GM23248 (cell line): ENCODE results near the gene YWHAQ. TPM values are rescaled to one million over a fixed set of nuclear protein-coding genes. Genes with fewer than 3 reads are reported as not detected.

ENCODE experiments used
- DNase-seq: peaks from one replicate; pipeline ENCODE4 v3.0.0-alpha.2; 2015
- H2AFZ ChIP-seq: fragments of 200-600 bp; sonication (generic); 2 replicates; pipeline ENCODE4 v1.6.1; 2016; ENCODE audit warnings: antibody characterized with exemption
- H3F3A ChIP-seq: fragments of 200-600 bp; sonication (generic); 2 replicates; pipeline ENCODE4 v1.6.1; 2016; ENCODE audit warnings: mild to moderate bottlenecking, antibody characterized with exemption, mixed run types; ENCODE audit not compliant: insufficient read depth
- H3K27ac ChIP-seq: fragments of 200-600 bp; sonication (generic); 2 replicates; pipeline ENCODE4 v1.5.1; 2016; ENCODE audit warnings: mild to moderate bottlenecking
- H3K27me3 ChIP-seq: fragments of 200-600 bp; sonication (generic); replicated peaks from 2 replicates; pipeline ENCODE4 v1.6.1; 2016; ENCODE audit warnings: mild to moderate bottlenecking; ENCODE audit not compliant: insufficient read depth
- H3K36me3 ChIP-seq: fragments of 200-600 bp; sonication (generic); 2 replicates; pipeline ENCODE4 v1.6.1; 2016; ENCODE audit warnings: low read depth, mild to moderate bottlenecking
- H3K4me1 ChIP-seq: fragments of 200-600 bp; sonication (generic); 2 replicates; pipeline ENCODE4 v1.6.1; 2016; ENCODE audit warnings: mild to moderate bottlenecking; ENCODE audit not compliant: insufficient read depth
- H3K4me2 ChIP-seq: fragments of 200-600 bp; sonication (generic); one replicate; pipeline ENCODE4 v1.6.1; 2016; ENCODE audit warnings: mild to moderate bottlenecking; ENCODE audit not compliant: unreplicated experiment
- H3K4me3 ChIP-seq: fragments of 200-600 bp; sonication (generic); 2 replicates; pipeline ENCODE4 v1.5.1; 2016; ENCODE audit warnings: mild to moderate bottlenecking
- H3K79me2 ChIP-seq: fragments of 200-600 bp; sonication (generic); 2 replicates; pipeline ENCODE4 v1.6.1; 2016; ENCODE audit warnings: mild to moderate bottlenecking; ENCODE audit not compliant: insufficient read depth
- H3K9ac ChIP-seq: fragments of 200-600 bp; sonication (generic); 2 replicates; pipeline ENCODE4 v1.6.1; 2016; ENCODE audit warnings: mild to moderate bottlenecking
- H3K9me2 ChIP-seq: fragments of 200-600 bp; sonication (generic); 2 replicates; pipeline ENCODE4 v1.6.1; 2016; ENCODE audit warnings: mixed run types, mild to moderate bottlenecking, moderate library complexity; ENCODE audit not compliant: insufficient read depth
- H3K9me3 ChIP-seq: fragments of 200-600 bp; sonication (generic); one replicate; pipeline ENCODE4 v1.6.1; 2017; ENCODE audit warnings: low read depth
- H4K20me1 ChIP-seq: fragments of 200-600 bp; sonication (generic); 2 replicates; pipeline ENCODE4 v1.6.0; 2016; ENCODE audit not compliant: insufficient read depth
- EZH2 ChIP-seq: fragments of 200-600 bp; sonication (generic); IDR thresholded peaks from 2 replicates; pipeline ENCODE4 v1.6.1; 2018; ENCODE audit warnings: antibody characterized with exemption, mild to moderate bottlenecking; ENCODE audit not compliant: insufficient read depth, poor library complexity, severe bottlenecking
- EZH2phosphoT487 ChIP-seq: fragments of 200-600 bp; sonication (generic); IDR thresholded peaks from 2 replicates; pipeline ENCODE4 v1.6.1; 2018; ENCODE audit warnings: antibody characterized with exemption, moderate library complexity, mild to moderate bottlenecking, low read depth; ENCODE audit not compliant: insufficient read depth
- WGBS, 2 experiments: methylation state at CpG; one replicate each; pipeline ENCODE4 v1.1.6; 2015 to 2017; ENCODE audit warnings: low lambda C conversion rate in 2 of 2, low coverage in 1 of 2; ENCODE audit errors: missing lambda C conversion rate in 2 of 2; 5-methylcytosine and 5-hydroxymethylcytosine counted together
- in situ Hi-C: fragments of 300-500 bp; cut with MboI; formaldehyde crosslinking; loops from 2 replicates; pipeline ENCODE4 v1.15.0; 2020
- polyA plus RNA-seq: library from polyadenylated mRNA; unstranded; fragments of >200 nt; fragmentation: Nextera tagmentation; extraction: Ambion mirVana; gene quantifications from 2 replicates; pipeline ENCODE4 v1.2.1, GENCODE V29; 2016
- total RNA-seq: library from RNA; depleted of rRNA; stranded (reverse); fragments of >200 nt; shearing (Covaris generic); gene quantifications from 2 replicates; pipeline ENCODE4 v1.2.3, GENCODE V29; 2014

Gene YWHAQ
- total and polyA plus RNA-seq, 2 experiments from 2014 or later = 400 to 694 TPM

DNA sequence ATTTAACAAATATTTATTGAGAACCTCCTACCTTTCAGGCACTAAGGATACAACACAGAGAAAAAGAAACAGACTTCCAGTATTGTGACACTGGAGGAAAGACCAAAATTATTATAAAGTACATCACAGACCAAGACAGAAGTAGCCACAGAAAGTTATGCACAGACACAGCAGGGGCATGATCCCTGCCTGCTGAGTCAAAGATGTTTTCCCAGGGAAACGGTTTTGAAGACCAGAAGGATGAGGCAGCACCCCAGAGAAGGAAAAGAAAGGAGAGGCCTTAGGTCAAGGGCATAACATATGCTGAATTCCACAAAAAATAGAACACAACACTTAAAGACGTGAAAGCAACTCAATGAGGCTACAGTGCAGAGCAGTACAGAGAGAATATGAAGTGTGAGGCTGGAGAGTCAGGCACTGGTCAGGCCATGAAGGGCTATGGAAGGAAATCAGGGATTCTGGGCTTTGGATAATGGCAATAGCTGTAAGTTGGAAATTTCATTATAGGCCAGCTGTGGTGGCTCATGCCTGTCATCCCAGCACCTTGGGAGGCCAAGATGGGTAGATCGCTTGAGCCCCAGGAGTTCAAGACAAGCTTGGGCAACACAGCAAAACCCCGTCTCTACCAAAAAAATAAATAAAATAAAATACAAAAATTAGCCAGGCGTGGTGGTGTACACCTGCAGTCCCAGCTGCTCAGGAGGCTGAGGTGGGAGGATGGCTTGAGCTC is 83.4 kb downstream of the YWHAQ start:
- peaks cover 17% of the 10 kb centered on the region for H3F3A ChIP-seq
- no peaks in the 10 kb centered on the region for H3K9me2 ChIP-seq
- no peaks in the 10 kb centered on the region for H3K9me3 ChIP-seq
- in situ Hi-C loops = no loop called here
- peak; percentile 62 for DNase-seq
- no peak overlapping the region for H3K4me3 ChIP-seq
- TF ChIP-seq EZH2 (no peak), EZH2phosphoT487 (no peak)
- H2AFZ ChIP-seq = no peak overlapping the region
- 0 out of 2 replicates have a peak, but pooled peaks cover 8% of the 10 kb centered on the region for H4K20me1 ChIP-seq
- 79 to 81% methylated on average over 5 of the region's 5 CpGs for WGBS, 2 experiments
- H3K27me3 ChIP-seq = no peaks in the 10 kb centered on the region
- H3K79me2 ChIP-seq = peaks cover 99% of the 10 kb centered on the region
- peak overlapping the region; percentile 45 for H3K9ac ChIP-seq
- H3K4me2 ChIP-seq = no peak overlapping the region
- no peaks in the 10 kb centered on the region for H3K36me3 ChIP-seq
- H3K27ac ChIP-seq = peak overlapping the region; percentile 67
- H3K4me1 ChIP-seq = peaks cover 36% of the 10 kb centered on the region

DNA sequence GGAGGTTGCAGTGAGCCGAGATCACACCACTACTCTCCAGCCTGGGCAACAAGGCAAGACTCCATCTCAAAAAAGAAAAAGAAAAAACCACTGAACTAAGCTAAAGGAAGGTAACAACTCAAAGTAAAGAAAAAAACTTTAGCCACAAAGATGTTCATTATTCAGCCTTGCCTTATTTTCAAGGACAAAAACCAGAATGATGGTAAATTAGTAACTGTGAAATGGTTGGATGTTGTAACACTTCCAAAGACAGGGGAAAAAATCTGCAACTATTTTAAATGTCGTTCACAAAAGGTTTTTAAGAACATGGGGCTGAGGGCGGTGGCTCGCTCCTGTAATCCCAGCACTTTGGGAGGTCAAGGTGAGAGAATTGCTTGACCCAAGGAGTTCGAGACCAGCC is 85.3 kb downstream of the YWHAQ start:
- in situ Hi-C loops = no loop called here
- Histone ChIP-seq H3K27me3 (no peaks in the 10 kb centered on the region), H3K9ac (no peak overlapping the region), H3K79me2 (peaks cover 100% of the 10 kb centered on the region), H3K4me3 (no peak overlapping the region), H2AFZ (no peak overlapping the region), H3K9me3 (no peaks in the 10 kb centered on the region), H3K4me1 (peaks cover 22% of the 10 kb centered on the region), H3K36me3 (0 out of 2 replicates have a peak, but pooled peaks cover 6% of the 10 kb centered on the region), H3F3A (peaks cover 5% of the 10 kb centered on the region; the same call in 1 of the 2 replicates), H4K20me1 (0 out of 2 replicates have a peak, but pooled peaks cover 8% of the 10 kb centered on the region), H3K27ac (no peak overlapping the region), H3K4me2 (no peak overlapping the region), H3K9me2 (no peaks in the 10 kb centered on the region)
- no peak for DNase-seq
- TF ChIP-seq EZH2phosphoT487 = no peak
- no peak for TF ChIP-seq EZH2
- 82 to 86% methylated on average over 5 of the region's 5 CpGs for WGBS, 2 experiments

DNA sequence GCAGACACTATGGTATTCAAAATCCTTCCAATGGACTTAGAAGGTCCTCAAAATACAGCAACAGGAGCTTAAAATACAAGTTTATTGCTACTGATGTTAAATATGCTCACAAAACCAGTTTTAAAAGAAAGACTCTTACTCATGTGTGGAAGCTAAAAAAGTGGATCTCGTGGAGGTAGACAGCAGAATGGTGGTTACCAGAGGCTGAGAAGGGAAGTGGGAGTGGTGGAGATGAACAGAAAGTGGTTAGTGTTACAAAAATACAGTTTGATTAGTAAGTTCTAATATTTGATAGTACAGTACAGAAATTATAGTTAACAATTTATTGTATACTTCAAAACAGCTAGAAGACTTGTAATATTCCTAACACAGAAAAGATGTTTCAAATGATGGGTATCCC is 87.2 kb downstream of the YWHAQ start:
- Histone ChIP-seq H3K9me2 (no peaks in the 10 kb centered on the region), H3K79me2 (peaks cover 100% of the 10 kb centered on the region), H2AFZ (no peak overlapping the region), H3K27me3 (no peaks in the 10 kb centered on the region), H3K4me3 (no peak overlapping the region), H3K9ac (no peak overlapping the region), H3K27ac (no peak overlapping the region), H3K36me3 (0 out of 2 replicates have a peak, but pooled peaks cover 11% of the 10 kb centered on the region), H3F3A (peaks cover 9% of the 10 kb centered on the region), H3K4me1 (peaks cover 30% of the 10 kb centered on the region), H3K4me2 (no peak overlapping the region), H3K9me3 (no peaks in the 10 kb centered on the region), H4K20me1 (0 out of 2 replicates have a peak, but pooled peaks cover 8% of the 10 kb centered on the region)
- TF ChIP-seq EZH2phosphoT487 (no peak), EZH2 (no peak)
- WGBS, 2 experiments = 92 to 100% methylated on average over 1 of the region's 1 CpG
- in situ Hi-C loops = no loop called here
- no peak for DNase-seq

DNA sequence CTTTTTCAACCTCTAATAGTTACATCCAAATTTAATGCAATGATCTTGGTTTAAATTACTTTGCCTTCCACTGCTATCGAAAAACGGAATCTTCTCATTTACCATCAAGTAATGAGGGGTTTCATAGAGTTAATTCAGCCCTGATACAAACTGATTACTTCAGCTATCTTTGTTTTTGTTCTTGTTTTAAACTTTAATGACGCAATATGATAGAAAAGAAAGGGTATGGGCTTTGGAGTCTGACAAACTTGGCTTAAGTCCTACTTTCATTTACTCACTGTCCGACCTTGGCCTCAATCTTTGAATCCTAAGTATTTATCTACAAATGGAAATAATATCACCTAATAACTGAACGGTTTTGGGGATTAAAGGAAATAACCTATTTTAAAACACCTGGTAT is 91.3 kb downstream of the YWHAQ start:
- no peak for TF ChIP-seq EZH2phosphoT487
- TF ChIP-seq EZH2 = no peak
- H3F3A ChIP-seq = peaks cover 24% of the 10 kb centered on the region
- no peak for DNase-seq
- H3K36me3 ChIP-seq = peaks cover 21% of the 10 kb centered on the region
- peaks cover 19% of the 10 kb centered on the region for H3K4me1 ChIP-seq
- no peaks in the 10 kb centered on the region for H3K9me2 ChIP-seq
- H3K4me3 ChIP-seq = no peak overlapping the region
- H3K4me2 ChIP-seq = peak overlapping the region; percentile 2
- no peaks in the 10 kb centered on the region for H3K9me3 ChIP-seq
- H3K27ac ChIP-seq = peak overlapping the region; percentile 91; the same call in 1 of the 2 replicates
- no peaks in the 10 kb centered on the region for H3K27me3 ChIP-seq
- no peak overlapping the region for H3K9ac ChIP-seq
- WGBS, 2 experiments = 88 to 89% methylated on average over 5 of the region's 5 CpGs
- no peaks in the 10 kb centered on the region; the same call in 1 of the 2 replicates for H4K20me1 ChIP-seq
- in situ Hi-C loops = no loop called here
- H2AFZ ChIP-seq = no peak overlapping the region
- H3K79me2 ChIP-seq = peaks cover 91% of the 10 kb centered on the region
